GM18909 (cell line): Measurements from ENCODE around the gene DCTD.
"Not testable (repeated sequence)": the region's sequence is repeated elsewhere in the genome, so short reads cannot be mapped to it uniquely, and the experiment has no call there.

ENCODE experiments used
- ATAC-seq: cut with Tn5 transposase; IDR thresholded peaks from one replicate; pipeline ENCODE4 v1.9.1; 2021; ENCODE audit warnings: mild to moderate bottlenecking; ENCODE audit not compliant: unreplicated experiment, poor library complexity

DCTD gene

GRCh38 chr4:182922501-182923284, 5.5 kb upstream of the DCTD start:
- no peak for ATAC-seq

- no peak for ATAC-seq
These were observed 4.4 kb upstream of the DCTD start for GRCh38 chr4:182921608-182922007.

- ATAC-seq = no peak
These were observed 3.5 kb upstream of the DCTD start for GRCh38 chr4:182920676-182921075.

- peak; percentile 31 for ATAC-seq
These were observed 1.7 kb upstream of the DCTD start for GRCh38 chr4:182918791-182919302.

- ATAC-seq = peak; percentile 26
These were observed 940 bp upstream of the DCTD start for GRCh38 chr4:182918044-182918607.

- ATAC-seq = peak; percentile 30
These were observed 554 bp downstream of the DCTD start for GRCh38 chr4:182916483-182917181.

- no peak for ATAC-seq
These were observed 2.8 kb downstream of the DCTD start for GRCh38 chr4:182914357-182914756.

- ATAC-seq = no peak
These were observed 3.6 kb downstream of the DCTD start for GRCh38 chr4:182913621-182914020.

- no peak for ATAC-seq
These were observed 4.2 kb downstream of the DCTD start for GRCh38 chr4:182913036-182913435.

- no peak for ATAC-seq
These were observed 9.1 kb downstream of the DCTD start for GRCh38 chr4:182908124-182908523.

GRCh38 chr4:182907396-182907795, 9.8 kb downstream of the DCTD start:
- ATAC-seq = no peak

GRCh38 chr4:182906786-182907185, 10.4 kb downstream of the DCTD start:
- no peak for ATAC-seq

GRCh38 chr4:182905038-182905437, 12.1 kb downstream of the DCTD start:
- ATAC-seq = no peak

GRCh38 chr4:182904211-182904761, 12.9 kb downstream of the DCTD start:
- no peak for ATAC-seq

- ATAC-seq = no peak
These were observed 14.2 kb downstream of the DCTD start for GRCh38 chr4:182903013-182903412.

GRCh38 chr4:182901337-182901736, 15.8 kb downstream of the DCTD start:
- no peak for ATAC-seq

GRCh38 chr4:182900021-182900420, 17.2 kb downstream of the DCTD start:
- ATAC-seq = not testable (repeated sequence)

- no peak for ATAC-seq
These were observed 18.7 kb downstream of the DCTD start for GRCh38 chr4:182898479-182898799.

GRCh38 chr4:182897601-182898478, 19.3 kb downstream of the DCTD start:
- no peak for ATAC-seq

- no peak for ATAC-seq
These were observed 20.8 kb downstream of the DCTD start for GRCh38 chr4:182896421-182896820.
